Thyroid gland (tissue), 4 donors: ENCODE measurements around the gene EYA4.

Experiments
- POLR2A ChIP-seq, 2 donors: fragments of 450-650 bp; IDR thresholded peaks; one replicate each; pipeline ENCODE4 v1.6.1; 2017; ENCODE audit warnings: antibody characterized with exemption in 2 of 2, mild to moderate bottlenecking in 2 of 2, moderate library complexity in 1 of 2
- TF ChIP-seq, protein P1 (sequence below), 6 experiments: fragments of 200-600 bp in 3 of 6; fragments of 450-650 bp in 3 of 6; sonication (generic) in 3 of 6; IDR thresholded peaks; one replicate each; pipeline ENCODE4 v1.5.1; 2016 to 2019; ENCODE audit warnings: antibody characterized with exemption in 6 of 6, mild to moderate bottlenecking in 2 of 6, inconsistent platforms in 1 of 6, moderate library complexity in 1 of 6

DNA sequence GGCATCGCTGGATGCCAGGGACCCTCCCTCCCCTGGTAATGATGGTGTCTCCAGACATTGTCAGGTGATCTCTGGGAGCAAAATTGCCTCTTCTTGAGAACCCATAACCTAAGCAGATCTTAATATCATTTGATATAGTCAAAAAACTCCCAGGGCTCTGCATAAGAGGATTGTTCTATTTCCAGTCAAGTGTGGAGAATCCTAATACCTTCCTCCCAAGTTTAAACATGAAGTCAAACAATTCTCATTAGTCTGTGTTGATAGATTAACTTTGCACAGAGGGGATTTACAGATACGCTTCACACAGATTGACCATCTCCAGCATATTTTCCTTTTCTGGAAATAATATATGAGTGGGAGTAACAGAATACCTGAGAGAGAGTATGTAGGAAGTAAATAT lies 10.5 kb downstream of the EYA4 start:
- TF ChIP-seq, protein P1, sequence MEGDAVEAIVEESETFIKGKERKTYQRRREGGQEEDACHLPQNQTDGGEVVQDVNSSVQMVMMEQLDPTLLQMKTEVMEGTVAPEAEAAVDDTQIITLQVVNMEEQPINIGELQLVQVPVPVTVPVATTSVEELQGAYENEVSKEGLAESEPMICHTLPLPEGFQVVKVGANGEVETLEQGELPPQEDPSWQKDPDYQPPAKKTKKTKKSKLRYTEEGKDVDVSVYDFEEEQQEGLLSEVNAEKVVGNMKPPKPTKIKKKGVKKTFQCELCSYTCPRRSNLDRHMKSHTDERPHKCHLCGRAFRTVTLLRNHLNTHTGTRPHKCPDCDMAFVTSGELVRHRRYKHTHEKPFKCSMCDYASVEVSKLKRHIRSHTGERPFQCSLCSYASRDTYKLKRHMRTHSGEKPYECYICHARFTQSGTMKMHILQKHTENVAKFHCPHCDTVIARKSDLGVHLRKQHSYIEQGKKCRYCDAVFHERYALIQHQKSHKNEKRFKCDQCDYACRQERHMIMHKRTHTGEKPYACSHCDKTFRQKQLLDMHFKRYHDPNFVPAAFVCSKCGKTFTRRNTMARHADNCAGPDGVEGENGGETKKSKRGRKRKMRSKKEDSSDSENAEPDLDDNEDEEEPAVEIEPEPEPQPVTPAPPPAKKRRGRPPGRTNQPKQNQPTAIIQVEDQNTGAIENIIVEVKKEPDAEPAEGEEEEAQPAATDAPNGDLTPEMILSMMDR (IDR thresholded peaks at IDR 0.05) = no peak
- TF ChIP-seq POLR2A (IDR thresholded peaks at IDR 0.05) = no peak
